Activated CD4-positive, alpha-beta T cell treated with anti-CD3 and anti-CD28 coated beads, Interleukin-10, Interleukin-2, amounts not matched to agents 100 ng/mL and 50 ng/mL, durations not matched to agents 16 hours and 8 hours (primary cell): ENCODE measurements around the gene E4F1.
"Not testable (repeated sequence)": the region's sequence is repeated elsewhere in the genome, so short reads cannot be mapped to it uniquely, and the experiment has no call there.

Experiments
- DNase-seq: peaks from one replicate; pipeline ENCODE4 v3.0.0-alpha.2; 2020

The E4F1 gene

GRCh38 chr16:2232094-2232990 lies 9.0 kb downstream of the E4F1 start:
- DNase-seq, result no peak

- DNase-seq, result no peak
Observed at GRCh38 chr16:2233046-2233775, 9.8 kb downstream of the E4F1 start.

GRCh38 chr16:2233872-2234812 lies 10.8 kb downstream of the E4F1 start:
- DNase-seq, result no peak

GRCh38 chr16:2234813-2235170 lies 11.4 kb downstream of the E4F1 start:
- no peak for DNase-seq

GRCh38 chr16:2235234-2235651 lies 11.9 kb downstream of the E4F1 start:
- no peak for DNase-seq

- DNase-seq, result no peak
Observed at GRCh38 chr16:2235695-2236336, 12.4 kb downstream of the E4F1 start.

- no peak for DNase-seq
Observed at GRCh38 chr16:2236337-2237101, 13.1 kb downstream of the E4F1 start, which contains the start of gene DNASE1L2. TSS of gene DNASE1L2 (plus strand) at chr16:2236444. CDS start at chr16:2236817, 373 bp downstream.

- DNase-seq, result no peak
Observed at GRCh38 chr16:2237102-2237482, 13.7 kb downstream of the E4F1 start.

GRCh38 chr16:2237493-2238149 lies 14.2 kb downstream of the E4F1 start:
- no peak for DNase-seq

GRCh38 chr16:2238150-2238837 lies 14.9 kb downstream of the E4F1 start:
- no peak for DNase-seq

- DNase-seq, result no peak
Observed at GRCh38 chr16:2238838-2239675, 15.7 kb downstream of the E4F1 start.

GRCh38 chr16:2240331-2240730 lies 16.9 kb downstream of the E4F1 start:
- DNase-seq, result not testable (repeated sequence)

GRCh38 chr16:2242598-2242997 lies 19.2 kb downstream of the E4F1 start:
- DNase-seq, result no peak

- DNase-seq, result no peak
Observed at GRCh38 chr16:2243031-2243528, 19.7 kb downstream of the E4F1 start.

GRCh38 chr16:2243781-2244180 lies 20.4 kb downstream of the E4F1 start:
- DNase-seq, result no peak

GRCh38 chr16:2244301-2244700 lies 20.9 kb downstream of the E4F1 start:
- DNase-seq, result no peak

- DNase-seq, result no peak
Observed at GRCh38 chr16:2244926-2245795, 21.8 kb downstream of the E4F1 start.

GRCh38 chr16:2246301-2246885 lies 23.0 kb downstream of the E4F1 start:
- DNase-seq, result no peak
